MCF 10A (cell line): ENCODE results near the gene CDK14. TPM values are rescaled to one million over a fixed set of nuclear protein-coding genes. Genes with fewer than 3 reads are reported as not detected.
"Not testable (repeated sequence)": the region's sequence is repeated elsewhere in the genome, so short reads cannot be mapped to it uniquely, and the experiment has no call there.

ENCODE experiments used
- BruUV-seq: library from RNA; stranded (reverse); fragments of 400-500 nt; replicated peaks from 2 replicates; lab custom pipeline; 2021; lab: Mats Ljungman, UMichigan
- CTCF ChIA-PET: fragments of 300-600 bp; sonication (Branson Sonifier 250); formaldehyde crosslinking; extraction: SDS; loops from one replicate; lab custom pipeline; 2021; ENCODE audit warnings: antibody characterized with exemption, inconsistent platforms; lab: Yijun Ruan, JAX
- POLR2A ChIA-PET: fragments of 300-600, 350-650 bp; sonication (Branson Sonifier 250); formaldehyde crosslinking; extraction: SDS; loops from one replicate; lab custom pipeline; 2020; ENCODE audit warnings: antibody characterized with exemption, inconsistent platforms; lab: Yijun Ruan, JAX
- DNase-seq: peaks from one replicate; pipeline ENCODE4 v3.0.0-alpha.2; 2018; ENCODE audit not compliant: unreplicated experiment
- H3K27ac Mint-ChIP-seq: one replicate; pipeline ENCODE4 v1.8.0; 2022; ENCODE audit warnings: mild to moderate bottlenecking, low read depth, mixed read lengths; ENCODE audit not compliant: unreplicated experiment
- H3K27me3 Mint-ChIP-seq: one replicate; pipeline ENCODE4 v1.8.0; 2022; ENCODE audit warnings: mixed read lengths; ENCODE audit not compliant: insufficient read depth, unreplicated experiment
- H3K36me3 Mint-ChIP-seq: one replicate; pipeline ENCODE4 v1.8.0; 2022; ENCODE audit warnings: mild to moderate bottlenecking, moderate library complexity, mixed read lengths; ENCODE audit not compliant: insufficient read depth, unreplicated experiment
- H3K4me1 Mint-ChIP-seq: one replicate; pipeline ENCODE4 v1.8.0; 2022; ENCODE audit warnings: mixed read lengths; ENCODE audit not compliant: insufficient read depth, unreplicated experiment
- H3K4me3 Mint-ChIP-seq: one replicate; pipeline ENCODE4 v1.8.0; 2022; ENCODE audit warnings: mild to moderate bottlenecking, moderate library complexity, mixed read lengths; ENCODE audit not compliant: unreplicated experiment
- H3K9me3 Mint-ChIP-seq: one replicate; pipeline ENCODE4 v1.8.0; 2022; ENCODE audit warnings: mixed read lengths; ENCODE audit not compliant: unreplicated experiment
- intact Hi-C: fragments of 100-400 bp; cut with micrococcal nuclease; formaldehyde crosslinking; loops from 2 replicates; pipeline ENCODE4 v1.14.1; 2022
- total RNA-seq: library from RNA; stranded (reverse); gene quantifications from 2 replicates; pipeline ENCODE4 v1.2.3, GENCODE V29; 2022
- TF ChIP-seq, protein P1 (sequence below): fragments of 200-600 bp; IDR thresholded peaks from one replicate; pipeline ENCODE4 v1.8.0; 2022; ENCODE audit warnings: antibody characterized with exemption, mild to moderate bottlenecking; ENCODE audit not compliant: unreplicated experiment

Gene CDK14
- total RNA-seq, 1 experiment from 2014 or later, result 32.0 TPM

DNA sequence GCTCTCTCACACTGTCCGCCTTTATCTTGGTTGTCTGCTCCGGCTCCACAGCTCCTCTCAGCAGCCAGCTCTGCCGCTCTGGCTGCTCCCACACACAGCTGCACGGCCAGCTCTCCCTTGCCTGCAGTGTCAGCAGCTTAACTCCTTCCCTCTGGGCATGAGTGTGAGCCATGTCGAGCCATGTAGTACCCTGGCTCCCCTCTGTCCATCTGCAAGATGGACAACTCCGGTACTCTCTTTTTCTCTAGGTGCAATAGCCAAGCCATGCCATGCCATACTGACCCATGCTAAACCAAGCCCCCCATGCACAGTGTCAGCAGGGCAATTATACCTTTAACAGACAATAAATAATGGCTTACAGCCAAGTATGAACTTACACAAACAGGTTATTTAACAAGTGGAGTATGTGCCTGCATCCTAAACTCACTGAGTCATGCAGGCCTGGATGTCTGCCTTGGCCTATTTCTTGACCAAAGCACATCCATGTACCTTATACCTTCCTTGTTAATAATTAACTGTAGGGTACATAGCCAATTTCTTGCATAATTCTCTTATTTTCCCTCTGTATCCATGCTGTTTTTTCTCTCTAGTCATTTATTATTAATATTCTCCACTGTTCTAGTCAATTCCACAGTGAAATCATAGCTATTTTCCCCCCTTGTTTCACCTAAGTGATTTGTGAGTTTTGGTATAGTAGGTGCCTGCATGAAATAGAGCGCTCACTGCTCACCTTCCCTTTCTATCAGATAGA, 170.9 kb downstream of the CDK14 start:
- Mint-ChIP-seq H3K27ac (peak overlapping the region; percentile 82), H3K36me3 (peaks cover 6% of the 10 kb centered on the region), H3K4me3 (peak overlapping the region; percentile 37), H3K9me3 (peaks cover 15% of the 10 kb centered on the region), H3K4me1 (peaks cover 41% of the 10 kb centered on the region), H3K27me3 (no peaks in the 10 kb centered on the region)
- TF ChIP-seq, protein P1, sequence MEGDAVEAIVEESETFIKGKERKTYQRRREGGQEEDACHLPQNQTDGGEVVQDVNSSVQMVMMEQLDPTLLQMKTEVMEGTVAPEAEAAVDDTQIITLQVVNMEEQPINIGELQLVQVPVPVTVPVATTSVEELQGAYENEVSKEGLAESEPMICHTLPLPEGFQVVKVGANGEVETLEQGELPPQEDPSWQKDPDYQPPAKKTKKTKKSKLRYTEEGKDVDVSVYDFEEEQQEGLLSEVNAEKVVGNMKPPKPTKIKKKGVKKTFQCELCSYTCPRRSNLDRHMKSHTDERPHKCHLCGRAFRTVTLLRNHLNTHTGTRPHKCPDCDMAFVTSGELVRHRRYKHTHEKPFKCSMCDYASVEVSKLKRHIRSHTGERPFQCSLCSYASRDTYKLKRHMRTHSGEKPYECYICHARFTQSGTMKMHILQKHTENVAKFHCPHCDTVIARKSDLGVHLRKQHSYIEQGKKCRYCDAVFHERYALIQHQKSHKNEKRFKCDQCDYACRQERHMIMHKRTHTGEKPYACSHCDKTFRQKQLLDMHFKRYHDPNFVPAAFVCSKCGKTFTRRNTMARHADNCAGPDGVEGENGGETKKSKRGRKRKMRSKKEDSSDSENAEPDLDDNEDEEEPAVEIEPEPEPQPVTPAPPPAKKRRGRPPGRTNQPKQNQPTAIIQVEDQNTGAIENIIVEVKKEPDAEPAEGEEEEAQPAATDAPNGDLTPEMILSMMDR, result no peak
- CTCF ChIA-PET, result interaction anchor here (0.6 to 2.1 kb wide), 3 partner anchors 10 to 268 kb away, joined by 3 to 7 read pairs (median 7); no protein-coding TSS in a partner anchor
- POLR2A ChIA-PET, result interaction anchor here (0.6 to 2.6 kb wide), 6 partner anchors 17 to 172 kb away, joined by 3 to 9 read pairs (median 4); partner anchors contain the start of gene CDK14
- BruUV-seq, result no TSS peak
- intact Hi-C loops, result no loop called here
- peak; percentile 78 for DNase-seq

DNA sequence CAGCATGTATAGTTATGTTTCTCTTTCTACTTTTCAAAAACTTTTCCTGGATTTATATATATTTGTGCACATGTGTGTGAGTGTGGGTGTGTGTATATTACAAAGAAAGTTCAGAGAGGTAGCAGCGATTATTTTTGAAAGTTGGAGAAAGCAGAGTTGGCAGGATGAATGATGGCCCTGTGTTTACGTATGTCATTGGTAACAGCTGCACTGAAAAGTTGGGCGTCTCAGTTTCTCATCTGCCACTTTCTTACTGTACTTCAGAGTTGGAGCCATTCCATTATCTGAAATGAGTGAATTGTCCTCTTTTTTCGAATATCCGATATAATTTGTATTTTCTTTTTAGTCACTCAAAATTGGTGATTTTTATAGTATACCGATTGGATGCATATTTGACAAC, 172.2 kb downstream of the CDK14 start:
- intact Hi-C loops, result no loop called here
- Mint-ChIP-seq H3K9me3 (peaks cover 15% of the 10 kb centered on the region), H3K27ac (no peak overlapping the region), H3K4me3 (no peak overlapping the region), H3K36me3 (peaks cover 6% of the 10 kb centered on the region), H3K27me3 (no peaks in the 10 kb centered on the region), H3K4me1 (peaks cover 41% of the 10 kb centered on the region)
- ChIA-PET CTCF (interaction anchor here (0.6 to 0.7 kb wide), 2 partner anchors 56 to 57 kb away, joined by 3 read pairs; no protein-coding TSS in a partner anchor), POLR2A (interaction anchor here (0.6 to 1.1 kb wide), 2 partner anchors 16 to 146 kb away, joined by 3 to 4 read pairs; no protein-coding TSS in a partner anchor)
- DNase-seq, result no peak
- BruUV-seq, result no TSS peak
- TF ChIP-seq, protein P1, result no peak

DNA sequence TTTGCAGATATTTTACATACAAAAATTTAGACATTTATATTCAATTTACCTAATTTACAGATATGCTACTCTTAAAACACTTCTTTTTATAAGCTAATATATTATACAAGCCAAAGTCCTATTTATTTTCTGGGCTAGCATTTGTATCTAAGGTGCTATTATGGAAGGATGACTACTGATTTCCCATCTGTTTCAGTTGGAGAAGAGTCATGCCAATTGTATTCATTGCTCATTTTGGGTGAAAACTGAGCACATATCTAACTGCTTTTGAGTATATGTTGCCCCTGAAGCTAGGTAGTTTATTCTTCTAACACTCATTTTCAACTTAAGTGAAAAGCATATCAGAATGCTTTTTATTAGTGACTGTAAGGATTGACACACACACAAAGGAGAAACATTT, 172.9 kb downstream of the CDK14 start:
- H3K27ac Mint-ChIP-seq, result no peak overlapping the region
- peaks cover 41% of the 10 kb centered on the region for H3K4me1 Mint-ChIP-seq
- peaks cover 15% of the 10 kb centered on the region for H3K9me3 Mint-ChIP-seq
- no peaks in the 10 kb centered on the region for H3K27me3 Mint-ChIP-seq
- DNase-seq, result no peak
- intact Hi-C loops, result no loop called here
- ChIA-PET POLR2A (interaction anchor here (0.6 to 1.0 kb wide), 2 partner anchors 16 to 146 kb away, joined by 3 to 4 read pairs; no protein-coding TSS in a partner anchor), CTCF (interaction anchor here (0.6 kb wide), 2 partner anchors 9 to 58 kb away, joined by 3 to 4 read pairs; no protein-coding TSS in a partner anchor)
- no peak overlapping the region for H3K4me3 Mint-ChIP-seq
- TF ChIP-seq, protein P1, result no peak
- no TSS peak for BruUV-seq
- peaks cover 6% of the 10 kb centered on the region for H3K36me3 Mint-ChIP-seq

DNA sequence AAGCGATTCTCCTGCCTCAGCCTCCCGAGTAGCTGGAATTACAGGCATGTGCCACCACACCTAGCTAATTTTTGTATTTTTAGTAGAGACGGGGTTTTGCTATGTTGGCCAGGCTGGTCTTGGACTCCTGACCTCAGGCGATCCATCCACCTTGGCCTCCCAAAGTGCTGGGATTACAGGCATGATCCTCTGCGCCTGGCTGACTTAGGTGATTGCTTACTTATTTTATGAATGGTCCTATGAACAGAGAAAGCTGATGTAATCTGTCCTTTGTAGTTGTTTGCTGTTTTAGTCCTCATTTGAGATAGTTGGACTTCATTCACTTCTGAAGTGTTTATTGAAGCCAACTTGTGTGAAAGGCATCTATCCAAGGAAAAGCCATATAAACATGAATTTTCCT, 173.4 kb downstream of the CDK14 start:
- H3K4me1 Mint-ChIP-seq, result peaks cover 41% of the 10 kb centered on the region
- CTCF ChIA-PET, result interaction anchor here (1.1 kb wide), 1 partner anchor 21 kb away, joined by 3 read pairs; no protein-coding TSS in a partner anchor
- intact Hi-C loops, H3K27ac Mint-ChIP-seq, H3K36me3 Mint-ChIP-seq, H3K4me3 Mint-ChIP-seq, DNase-seq, H3K27me3 Mint-ChIP-seq, BruUV-seq: not testable (repeated sequence)
- peaks cover 15% of the 10 kb centered on the region for H3K9me3 Mint-ChIP-seq
- POLR2A ChIA-PET, result interaction anchor here (1.0 kb wide), 1 partner anchor 16 kb away, joined by 3 read pairs; no protein-coding TSS in a partner anchor
